CD14-positive monocyte (primary cell): ENCODE measurements around the gene PRCD. TPM values are rescaled to one million over a fixed set of nuclear protein-coding genes. Genes with fewer than 3 reads are reported as not detected.
"Not testable (repeated sequence)": the region's sequence is repeated elsewhere in the genome, so short reads cannot be mapped to it uniquely, and the experiment has no call there.

Experiments used
- DNase-seq, 3 donors: peaks; one replicate each; pipeline ENCODE4 v3.0.0-alpha.2; 2011 to 2022
- H2AFZ ChIP-seq: 2 replicates; pipeline ENCODE4 v1.6.0; 2012; ENCODE audit warnings: mild to moderate bottlenecking, low read depth, low read length, inconsistent platforms; ENCODE audit not compliant: insufficient read depth, poor library complexity, severe bottlenecking
- H3K27ac ChIP-seq, 2 donors: 1 replicate in 1 of 2; 2 replicates in 1 of 2; pipeline ENCODE4 v1.5.1; 2012 to 2013; ENCODE audit warnings: low read length in 2 of 2, control low read depth in 1 of 2, inconsistent platforms in 1 of 2, low read depth in 1 of 2, mild to moderate bottlenecking in 1 of 2
- H3K27me3 ChIP-seq, 2 donors: one replicate each; pipeline versions ENCODE4 v1.6.0 to v1.6.1; 2011 to 2013; ENCODE audit warnings: low read length in 2 of 2; ENCODE audit not compliant: control insufficient read depth in 2 of 2, insufficient read depth in 2 of 2
- H3K36me3 ChIP-seq, 2 donors: replicated peaks in 1 of 2; 1 replicate in 1 of 2; 2 replicates in 1 of 2; pipeline versions ENCODE4 v1.5.1 to v1.6.1; 2012 to 2013; ENCODE audit warnings: low read length in 2 of 2, control low read depth in 1 of 2, inconsistent platforms in 1 of 2, mild to moderate bottlenecking in 1 of 2; ENCODE audit not compliant: insufficient read depth in 2 of 2, control insufficient read depth in 1 of 2
- H3K4me1 ChIP-seq, 2 donors: 1 replicate in 1 of 2; 2 replicates in 1 of 2; pipeline versions ENCODE4 v1.5.1 to v1.6.1; 2012 to 2013; ENCODE audit warnings: low read length in 2 of 2, control low read depth in 1 of 2, inconsistent platforms in 1 of 2, mild to moderate bottlenecking in 1 of 2, moderate library complexity in 1 of 2; ENCODE audit not compliant: insufficient read depth in 2 of 2, control insufficient read depth in 1 of 2
- H3K4me2 ChIP-seq: replicated peaks from 2 replicates; pipeline ENCODE3; 2012; ENCODE audit warnings: low read length, moderate library complexity, mild to moderate bottlenecking; ENCODE audit not compliant: poor library complexity, severe bottlenecking; ENCODE audit errors: extremely low read depth
- H3K4me3 ChIP-seq, 3 experiments: fragments of 200-600 bp in 1 of 3; sonication (generic) in 1 of 3; replicated peaks in 1 of 3; 1 replicate in 2 of 3; 2 replicates in 1 of 3; pipeline ENCODE4 v1.5.1; 2011 to 2013; ENCODE audit warnings: low read length in 3 of 3, mild to moderate bottlenecking in 3 of 3, control low read depth in 2 of 3, low read depth in 2 of 3, inconsistent platforms in 1 of 3, moderate library complexity in 1 of 3
- H3K79me2 ChIP-seq: 2 replicates; pipeline ENCODE4 v1.6.0; 2012; ENCODE audit warnings: mild to moderate bottlenecking, control low read depth, inconsistent platforms, low read length, moderate library complexity; ENCODE audit not compliant: insufficient read depth
- H3K9ac ChIP-seq: 2 replicates; pipeline ENCODE4 v1.6.0; 2017; ENCODE audit warnings: low read length, mild to moderate bottlenecking; ENCODE audit not compliant: insufficient read depth, poor library complexity, severe bottlenecking
- H3K9me3 ChIP-seq, 2 donors: replicated peaks in 1 of 2; 1 replicate in 1 of 2; 2 replicates in 1 of 2; pipeline versions ENCODE4 v1.5.1 to v1.6.1; 2012 to 2013; ENCODE audit warnings: low read length in 2 of 2, control low read depth in 1 of 2; ENCODE audit not compliant: control insufficient read depth in 1 of 2, insufficient read depth in 1 of 2
- H4K20me1 ChIP-seq: 2 replicates; pipeline ENCODE4 v1.6.0; 2012; ENCODE audit warnings: mild to moderate bottlenecking, low read length, control low read depth, moderate library complexity; ENCODE audit not compliant: insufficient read depth
- H3K27ac Mint-ChIP-seq, 7 donors: one replicate each; pipeline ENCODE4 v1.8.0; 2020; ENCODE audit warnings: mild to moderate bottlenecking in 7 of 7, mixed read lengths in 7 of 7, moderate library complexity in 6 of 7, inconsistent platforms in 2 of 7
- H3K27me3 Mint-ChIP-seq, 3 donors: one replicate each; pipeline ENCODE4 v1.8.0; 2021 to 2022; ENCODE audit warnings: low read depth in 3 of 3, mild to moderate bottlenecking in 3 of 3, mixed read lengths in 3 of 3, moderate library complexity in 3 of 3, inconsistent platforms in 1 of 3
- H3K36me3 Mint-ChIP-seq, 2 donors: one replicate each; pipeline ENCODE4 v1.8.0; 2020; ENCODE audit warnings: mixed read lengths in 2 of 2, inconsistent platforms in 1 of 2, mild to moderate bottlenecking in 1 of 2
- H3K4me1 Mint-ChIP-seq: one replicate; pipeline ENCODE4 v1.8.0; 2020; ENCODE audit warnings: mild to moderate bottlenecking, mixed read lengths
- H3K4me3 Mint-ChIP-seq, 2 donors: one replicate each; pipeline ENCODE4 v1.8.0; 2020; ENCODE audit warnings: mild to moderate bottlenecking in 2 of 2, mixed read lengths in 2 of 2, moderate library complexity in 1 of 2
- H3K9me3 Mint-ChIP-seq, 7 donors: one replicate each; pipeline ENCODE4 v1.8.0; 2020 to 2022; ENCODE audit warnings: mixed read lengths in 7 of 7, mild to moderate bottlenecking in 6 of 7, moderate library complexity in 6 of 7, inconsistent platforms in 2 of 7
- CTCF ChIP-seq: fragments of 200-600 bp; IDR thresholded peaks from one replicate; pipeline ENCODE4 v1.8.0; 2022; ENCODE audit warnings: antibody characterized with exemption, mild to moderate bottlenecking
- WGBS: methylation state at CpG from one replicate; pipeline ENCODE4 v1.1.5; 2013; ENCODE audit warnings: missing lambda C conversion rate; ENCODE audit not compliant: insufficient coverage; 5-methylcytosine and 5-hydroxymethylcytosine counted together
- intact Hi-C, 2 donors: fragments of 100-400 bp; cut with micrococcal nuclease; formaldehyde crosslinking; loops; one replicate each; pipeline versions ENCODE4 v1.15.0 to v1.15.1; 2023
- polyA plus RNA-seq, 3 donors: library from polyadenylated mRNA; depleted of rRNA in 1 of 3; unstranded in 2 of 3; stranded (reverse) in 1 of 3; fragments of 300-500 nt in 2 of 3; fragments of >200 nt in 1 of 3; fragmentation: Illumina TruSeq in 2 of 3; gene quantifications; 1 replicate in 2 of 3; 2 replicates in 1 of 3; pipeline ENCODE4 v1.2.3, GENCODE V29; 2012 to 2021

PRCD gene
- polyA plus RNA-seq, 3 donors: not detected

- no peak overlapping the region for H3K4me2 ChIP-seq
- no peaks in the 10 kb centered on the region for H3K9me3 ChIP-seq
- H2AFZ ChIP-seq: peak overlapping the region; percentile 27
- H3K36me3 Mint-ChIP-seq: peaks cover 0 to 1% of the 10 kb centered on the region in 2 donors
- no peaks in the 10 kb centered on the region for H3K27me3 ChIP-seq
- TF ChIP-seq CTCF: peak; percentile 95
- WGBS: 22% methylated on average over 20 of the region's 24 CpGs
- H3K79me2 ChIP-seq: no peaks in the 10 kb centered on the region
- intact Hi-C loops: loop anchor here (1.0 to 10.0 kb wide), 4 partner anchors 40 to 208 kb away; partner anchors contain the start of genes AANAT (in 1 of the 2), MXRA7 (in 1 of the 2) and SPHK1 (in 1 of the 2)
- peak overlapping the region in 1 of 7 donors; percentile 26 for H3K27ac Mint-ChIP-seq
- DNase-seq: peak; percentile 76 to 82 (median 79)
- H3K4me1 Mint-ChIP-seq: peaks cover 59% of the 10 kb centered on the region
- peaks cover 0 to 4% (median 0%) of the 10 kb centered on the region in 7 donors for H3K9me3 Mint-ChIP-seq
- no peaks in the 10 kb centered on the region for H3K36me3 ChIP-seq
- H3K9ac ChIP-seq: no peak overlapping the region
- H3K4me3 Mint-ChIP-seq: no peak overlapping the region
- H3K4me1 ChIP-seq: peaks cover 52 to 57% of the 10 kb centered on the region in 2 donors
- no peaks in the 10 kb centered on the region for H4K20me1 ChIP-seq
- H3K27ac ChIP-seq: no peak overlapping the region
- no peak overlapping the region for H3K4me3 ChIP-seq
- peaks cover 8 to 10% (median 9%) of the 10 kb centered on the region in 3 donors for H3K27me3 Mint-ChIP-seq
Observed at GRCh38 chr17:76506408-76507345, 33.2 kb upstream of the PRCD start.

- 78% methylated on average over 12 of the region's 14 CpGs for whole genome bisulfite sequencing
- not testable (repeated sequence) for H3K4me3 ChIP-seq, H3K79me2 ChIP-seq, H3K27ac ChIP-seq, H3K4me2 ChIP-seq, H3K9ac ChIP-seq, DNase-seq, H2AFZ ChIP-seq, H3K9me3 Mint-ChIP-seq, H3K27me3 ChIP-seq, H3K9me3 ChIP-seq, H4K20me1 ChIP-seq, H3K36me3 ChIP-seq, H3K36me3 Mint-ChIP-seq
- intact Hi-C loops: loop anchor here in 1 of 2 donors (10.0 kb wide), 2 partner anchors 124 to 206 kb away; partner anchors contain the start of genes MXRA7 and SPHK1
- Mint-ChIP-seq H3K27me3 (peaks cover 8 to 12% (median 9%) of the 10 kb centered on the region in 3 donors), H3K4me3 (peak overlapping the region in 1 of 2 donors; percentile 51), H3K27ac (peak overlapping the region in 2 of 7 donors; percentile 63 to 68), H3K4me1 (peaks cover 57% of the 10 kb centered on the region)
- H3K4me1 ChIP-seq: peaks cover 43 to 51% of the 10 kb centered on the region in 2 donors
Observed at GRCh38 chr17:76508472-76509063, 31.3 kb upstream of the PRCD start.
